GM12878 (cell line): ENCODE measurements around the gene ACOT13. TPM values are rescaled to one million over a fixed set of nuclear protein-coding genes. Genes with fewer than 3 reads are reported as not detected.

ENCODE experiments used
- ASH2L ChIP-seq: fragments of 300-600, 200-600 bp; sonication (generic); IDR thresholded peaks from 2 replicates; pipeline ENCODE4 v1.6.1; 2017; ENCODE audit warnings: low read depth, mild to moderate bottlenecking, borderline replicate concordance
- CREB1 ChIP-seq: IDR thresholded peaks from 2 replicates; pipeline ENCODE4 v1.6.1; 2012; ENCODE audit warnings: low read depth, mild to moderate bottlenecking, inconsistent platforms
- MEF2B ChIP-seq: fragments of 450-650 bp; IDR thresholded peaks from 2 replicates; pipeline ENCODE4 v1.6.1; 2018; ENCODE audit warnings: mild to moderate bottlenecking, moderate library complexity; ENCODE audit not compliant: partially characterized antibody, poor library complexity, severe bottlenecking
- MYC ChIP-seq: IDR thresholded peaks from 2 replicates; pipeline ENCODE4 v1.6.1; 2011; ENCODE audit warnings: mild to moderate bottlenecking, low read length, moderate library complexity, inconsistent platforms; ENCODE audit not compliant: insufficient read depth, insufficient replicate concordance, insufficient read length, severe bottlenecking
- NBN ChIP-seq: fragments of 450-650 bp; IDR thresholded peaks from 2 replicates; pipeline ENCODE4 v1.6.1; 2016
- SIX5 ChIP-seq: IDR thresholded peaks from 2 replicates; pipeline ENCODE4 v1.6.1; 2011; ENCODE audit warnings: mild to moderate bottlenecking, low read depth, low read length, moderate library complexity; ENCODE audit not compliant: severe bottlenecking
- TCF3 ChIP-seq: IDR thresholded peaks from 2 replicates; pipeline ENCODE4 v1.6.1; 2012; ENCODE audit warnings: low read depth, mild to moderate bottlenecking, low read length, borderline replicate concordance; ENCODE audit not compliant: insufficient read depth
- polyA plus RNA-seq, 11 experiments: library from polyadenylated mRNA; depleted of rRNA in 4 of 11; unstranded in 6 of 11; stranded (reverse) in 5 of 11; fragments of >200 nt; fragmentation: Nextera tagmentation in 4 of 11; fragmentation: Illumina TruSeq in 1 of 11; extraction: Ambion mirVana in 4 of 11; extraction: Trizol in 1 of 11; gene quantifications; 1 replicate in 1 of 11; 2 replicates in 10 of 11; pipeline versions ENCODE4 v1.2.1 to v1.2.3, GENCODE V29; 2011 to 2016; ENCODE audit warnings: inconsistent platforms in 2 of 11, missing spikeins in 2 of 11, low read depth in 1 of 11
- total RNA-seq, 4 experiments: library from RNA; depleted of rRNA in 3 of 4; stranded (reverse); fragments of >200 nt in 3 of 4; fragmentation: Illumina TruSeq in 1 of 4; extraction: Trizol in 1 of 4; gene quantifications; 2 replicates each; pipeline versions ENCODE4 v1.2.1 to v1.2.3, GENCODE V29; 2013 to 2021
- TF ChIP-seq, protein P1 (sequence below): fragments of 450-650 bp; IDR thresholded peaks from 2 replicates; pipeline ENCODE4 v1.6.1; 2016; ENCODE audit warnings: mild to moderate bottlenecking, moderate library complexity, borderline replicate concordance
- TF ChIP-seq, protein P2 (sequence below): fragments of 450-650 bp; IDR thresholded peaks from 2 replicates; pipeline ENCODE4 v1.6.1; 2017; ENCODE audit warnings: mild to moderate bottlenecking, low read depth, inconsistent platforms; ENCODE audit not compliant: poor library complexity, severe bottlenecking
- TF ChIP-seq, protein P3 (sequence below): IDR thresholded peaks from 2 replicates; pipeline ENCODE4 v1.6.1; 2012; ENCODE audit warnings: low read depth, low read length, improper control_type of control experiment
- TF ChIP-seq, protein P4 (sequence below): fragments of 450-650 bp; formaldehyde crosslinking; IDR thresholded peaks from 2 replicates; pipeline ENCODE4 v1.4.0; 2020; ENCODE audit warnings: mild to moderate bottlenecking, moderate library complexity
- TF ChIP-seq, protein P5 (sequence below): fragments of 450-650 bp; IDR thresholded peaks from 2 replicates; pipeline ENCODE4 v1.6.1; 2016; ENCODE audit warnings: mild to moderate bottlenecking

The ACOT13 gene
- total and polyA plus RNA-seq, 10 of the 15 experiments (the other 5 are each of a cell fraction or from before 2014, with no cell fraction given): 6.0 to 60.6 (median 36.6) TPM

DNA sequence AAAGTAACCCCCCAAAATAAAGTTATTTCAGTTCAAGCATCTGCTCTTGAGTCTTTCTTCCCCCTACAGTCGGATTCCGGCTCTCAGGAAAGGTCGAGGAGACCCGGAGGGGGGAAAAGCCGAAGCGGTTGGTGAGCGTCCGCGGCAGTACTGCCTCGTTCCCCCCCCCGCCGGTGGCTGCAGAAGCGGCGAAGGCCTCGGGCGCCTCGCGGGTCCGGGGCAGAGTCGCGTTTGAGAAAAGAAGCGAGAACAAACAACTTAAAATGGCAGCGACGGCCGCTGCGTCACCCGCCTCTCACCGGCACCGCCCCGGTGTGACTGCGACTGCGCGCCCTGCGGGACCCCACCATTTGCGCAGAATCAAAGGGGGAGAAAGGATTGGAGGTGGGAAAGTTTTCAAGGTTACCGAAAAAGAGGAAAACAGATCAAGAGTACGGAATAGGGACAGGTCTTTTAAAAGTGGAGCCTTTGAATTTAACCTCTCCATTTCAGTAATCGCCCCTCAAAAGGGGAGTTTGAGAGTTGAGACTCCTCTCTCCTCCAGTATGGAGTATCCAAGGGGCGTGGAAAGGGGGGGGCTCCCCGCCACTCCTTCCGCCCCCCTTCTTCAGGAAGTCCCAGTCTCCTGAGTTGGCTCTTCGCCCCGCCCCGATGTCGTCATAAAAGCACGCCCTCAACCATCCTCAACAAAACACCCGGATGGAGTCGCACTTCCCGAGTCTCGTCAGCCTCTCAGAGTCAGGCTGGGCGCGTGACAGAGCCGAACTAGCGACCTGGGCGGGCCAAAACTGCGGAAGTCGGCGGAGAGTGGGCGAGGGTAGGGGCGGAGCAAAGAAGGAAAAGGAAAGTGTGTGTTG lies 54.0 kb downstream of the ACOT13 start (continued):
- TF ChIP-seq, protein P1, sequence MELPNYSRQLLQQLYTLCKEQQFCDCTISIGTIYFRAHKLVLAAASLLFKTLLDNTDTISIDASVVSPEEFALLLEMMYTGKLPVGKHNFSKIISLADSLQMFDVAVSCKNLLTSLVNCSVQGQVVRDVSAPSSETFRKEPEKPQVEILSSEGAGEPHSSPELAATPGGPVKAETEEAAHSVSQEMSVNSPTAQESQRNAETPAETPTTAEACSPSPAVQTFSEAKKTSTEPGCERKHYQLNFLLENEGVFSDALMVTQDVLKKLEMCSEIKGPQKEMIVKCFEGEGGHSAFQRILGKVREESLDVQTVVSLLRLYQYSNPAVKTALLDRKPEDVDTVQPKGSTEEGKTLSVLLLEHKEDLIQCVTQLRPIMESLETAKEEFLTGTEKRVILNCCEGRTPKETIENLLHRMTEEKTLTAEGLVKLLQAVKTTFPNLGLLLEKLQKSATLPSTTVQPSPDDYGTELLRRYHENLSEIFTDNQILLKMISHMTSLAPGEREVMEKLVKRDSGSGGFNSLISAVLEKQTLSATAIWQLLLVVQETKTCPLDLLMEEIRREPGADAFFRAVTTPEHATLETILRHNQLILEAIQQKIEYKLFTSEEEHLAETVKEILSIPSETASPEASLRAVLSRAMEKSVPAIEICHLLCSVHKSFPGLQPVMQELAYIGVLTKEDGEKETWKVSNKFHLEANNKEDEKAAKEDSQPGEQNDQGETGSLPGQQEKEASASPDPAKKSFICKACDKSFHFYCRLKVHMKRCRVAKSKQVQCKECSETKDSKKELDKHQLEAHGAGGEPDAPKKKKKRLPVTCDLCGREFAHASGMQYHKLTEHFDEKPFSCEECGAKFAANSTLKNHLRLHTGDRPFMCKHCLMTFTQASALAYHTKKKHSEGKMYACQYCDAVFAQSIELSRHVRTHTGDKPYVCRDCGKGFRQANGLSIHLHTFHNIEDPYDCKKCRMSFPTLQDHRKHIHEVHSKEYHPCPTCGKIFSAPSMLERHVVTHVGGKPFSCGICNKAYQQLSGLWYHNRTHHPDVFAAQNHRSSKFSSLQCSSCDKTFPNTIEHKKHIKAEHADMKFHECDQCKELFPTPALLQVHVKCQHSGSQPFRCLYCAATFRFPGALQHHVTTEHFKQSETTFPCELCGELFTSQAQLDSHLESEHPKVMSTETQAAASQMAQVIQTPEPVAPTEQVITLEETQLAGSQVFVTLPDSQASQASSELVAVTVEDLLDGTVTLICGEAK: peak; percentile 83; the same call in 1 of the 2 replicates
- TF ChIP-seq, protein P2, sequence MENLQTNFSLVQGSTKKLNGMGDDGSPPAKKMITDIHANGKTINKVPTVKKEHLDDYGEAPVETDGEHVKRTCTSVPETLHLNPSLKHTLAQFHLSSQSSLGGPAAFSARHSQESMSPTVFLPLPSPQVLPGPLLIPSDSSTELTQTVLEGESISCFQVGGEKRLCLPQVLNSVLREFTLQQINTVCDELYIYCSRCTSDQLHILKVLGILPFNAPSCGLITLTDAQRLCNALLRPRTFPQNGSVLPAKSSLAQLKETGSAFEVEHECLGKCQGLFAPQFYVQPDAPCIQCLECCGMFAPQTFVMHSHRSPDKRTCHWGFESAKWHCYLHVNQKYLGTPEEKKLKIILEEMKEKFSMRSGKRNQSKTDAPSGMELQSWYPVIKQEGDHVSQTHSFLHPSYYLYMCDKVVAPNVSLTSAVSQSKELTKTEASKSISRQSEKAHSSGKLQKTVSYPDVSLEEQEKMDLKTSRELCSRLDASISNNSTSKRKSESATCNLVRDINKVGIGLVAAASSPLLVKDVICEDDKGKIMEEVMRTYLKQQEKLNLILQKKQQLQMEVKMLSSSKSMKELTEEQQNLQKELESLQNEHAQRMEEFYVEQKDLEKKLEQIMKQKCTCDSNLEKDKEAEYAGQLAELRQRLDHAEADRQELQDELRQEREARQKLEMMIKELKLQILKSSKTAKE: peak; percentile 99
- TF ChIP-seq, protein P3, sequence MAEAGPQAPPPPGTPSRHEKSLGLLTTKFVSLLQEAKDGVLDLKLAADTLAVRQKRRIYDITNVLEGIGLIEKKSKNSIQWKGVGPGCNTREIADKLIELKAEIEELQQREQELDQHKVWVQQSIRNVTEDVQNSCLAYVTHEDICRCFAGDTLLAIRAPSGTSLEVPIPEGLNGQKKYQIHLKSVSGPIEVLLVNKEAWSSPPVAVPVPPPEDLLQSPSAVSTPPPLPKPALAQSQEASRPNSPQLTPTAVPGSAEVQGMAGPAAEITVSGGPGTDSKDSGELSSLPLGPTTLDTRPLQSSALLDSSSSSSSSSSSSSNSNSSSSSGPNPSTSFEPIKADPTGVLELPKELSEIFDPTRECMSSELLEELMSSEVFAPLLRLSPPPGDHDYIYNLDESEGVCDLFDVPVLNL: no peak; the same call in 1 of the 2 replicates
- TF ChIP-seq, protein P4, sequence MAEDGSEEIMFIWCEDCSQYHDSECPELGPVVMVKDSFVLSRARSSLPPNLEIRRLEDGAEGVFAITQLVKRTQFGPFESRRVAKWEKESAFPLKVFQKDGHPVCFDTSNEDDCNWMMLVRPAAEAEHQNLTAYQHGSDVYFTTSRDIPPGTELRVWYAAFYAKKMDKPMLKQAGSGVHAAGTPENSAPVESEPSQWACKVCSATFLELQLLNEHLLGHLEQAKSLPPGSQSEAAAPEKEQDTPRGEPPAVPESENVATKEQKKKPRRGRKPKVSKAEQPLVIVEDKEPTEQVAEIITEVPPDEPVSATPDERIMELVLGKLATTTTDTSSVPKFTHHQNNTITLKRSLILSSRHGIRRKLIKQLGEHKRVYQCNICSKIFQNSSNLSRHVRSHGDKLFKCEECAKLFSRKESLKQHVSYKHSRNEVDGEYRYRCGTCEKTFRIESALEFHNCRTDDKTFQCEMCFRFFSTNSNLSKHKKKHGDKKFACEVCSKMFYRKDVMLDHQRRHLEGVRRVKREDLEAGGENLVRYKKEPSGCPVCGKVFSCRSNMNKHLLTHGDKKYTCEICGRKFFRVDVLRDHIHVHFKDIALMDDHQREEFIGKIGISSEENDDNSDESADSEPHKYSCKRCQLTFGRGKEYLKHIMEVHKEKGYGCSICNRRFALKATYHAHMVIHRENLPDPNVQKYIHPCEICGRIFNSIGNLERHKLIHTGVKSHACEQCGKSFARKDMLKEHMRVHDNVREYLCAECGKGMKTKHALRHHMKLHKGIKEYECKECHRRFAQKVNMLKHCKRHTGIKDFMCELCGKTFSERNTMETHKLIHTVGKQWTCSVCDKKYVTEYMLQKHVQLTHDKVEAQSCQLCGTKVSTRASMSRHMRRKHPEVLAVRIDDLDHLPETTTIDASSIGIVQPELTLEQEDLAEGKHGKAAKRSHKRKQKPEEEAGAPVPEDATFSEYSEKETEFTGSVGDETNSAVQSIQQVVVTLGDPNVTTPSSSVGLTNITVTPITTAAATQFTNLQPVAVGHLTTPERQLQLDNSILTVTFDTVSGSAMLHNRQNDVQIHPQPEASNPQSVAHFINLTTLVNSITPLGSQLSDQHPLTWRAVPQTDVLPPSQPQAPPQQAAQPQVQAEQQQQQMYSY (CRISPR knock-in tag): no peak
- no peak; the same call in none of the 2 replicates for TF ChIP-seq NBN
- no peak for TF ChIP-seq MEF2B
- TF ChIP-seq MYC: no peak
- TF ChIP-seq, protein P5, sequence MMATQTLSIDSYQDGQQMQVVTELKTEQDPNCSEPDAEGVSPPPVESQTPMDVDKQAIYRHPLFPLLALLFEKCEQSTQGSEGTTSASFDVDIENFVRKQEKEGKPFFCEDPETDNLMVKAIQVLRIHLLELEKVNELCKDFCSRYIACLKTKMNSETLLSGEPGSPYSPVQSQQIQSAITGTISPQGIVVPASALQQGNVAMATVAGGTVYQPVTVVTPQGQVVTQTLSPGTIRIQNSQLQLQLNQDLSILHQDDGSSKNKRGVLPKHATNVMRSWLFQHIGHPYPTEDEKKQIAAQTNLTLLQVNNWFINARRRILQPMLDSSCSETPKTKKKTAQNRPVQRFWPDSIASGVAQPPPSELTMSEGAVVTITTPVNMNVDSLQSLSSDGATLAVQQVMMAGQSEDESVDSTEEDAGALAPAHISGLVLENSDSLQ: peak; percentile 55; the same call in 1 of the 2 replicates
- peak; percentile 98 for TF ChIP-seq CREB1
- TF ChIP-seq TCF3: peak; percentile 90
- 0 out of 2 replicates have a peak, but pooled peaks have one; percentile 79 for TF ChIP-seq ASH2L
- peak; percentile 56 for TF ChIP-seq SIX5
